Left ventricle myocardium inferior (tissue), 1 donor: ENCODE measurements around the gene ZNF799. TPM values are rescaled to one million over a fixed set of nuclear protein-coding genes. Genes with fewer than 3 reads are reported as not detected.
"Not testable (repeated sequence)": the region's sequence is repeated elsewhere in the genome, so short reads cannot be mapped to it uniquely, and the experiment has no call there.

ENCODE experiments used
- DNase-seq: peaks from one replicate; pipeline ENCODE4 v3.0.0-alpha.2; 2020
- H3K27ac ChIP-seq: fragments of 200-600 bp; replicated peaks from 2 replicates; pipeline ENCODE4 v1.8.0; 2021
- H3K27me3 ChIP-seq: fragments of 200-600 bp; 2 replicates; pipeline ENCODE4 v1.8.0; 2021; ENCODE audit warnings: low read depth
- H3K36me3 ChIP-seq: fragments of 200-600 bp; 2 replicates; pipeline ENCODE4 v1.8.0; 2021
- H3K4me1 ChIP-seq: fragments of 200-600 bp; 2 replicates; pipeline ENCODE4 v1.8.0; 2021
- H3K4me3 ChIP-seq: fragments of 200-600 bp; 2 replicates; pipeline ENCODE4 v1.8.0; 2021; ENCODE audit warnings: mild to moderate bottlenecking, moderate library complexity
- H3K9me3 ChIP-seq: fragments of 200-600 bp; replicated peaks from 2 replicates; pipeline ENCODE4 v1.8.0; 2021
- CTCF ChIP-seq: fragments of 200-600 bp; IDR thresholded peaks from 2 replicates; pipeline ENCODE4 v1.8.0; 2021; ENCODE audit warnings: antibody characterized with exemption, mild to moderate bottlenecking, borderline replicate concordance
- intact Hi-C: fragments of 100-400 bp; cut with micrococcal nuclease; formaldehyde crosslinking; loops from one replicate; pipeline ENCODE4 v1.11.0; 2022
- total RNA-seq: library from RNA; stranded (reverse); fragmentation: NEBNext Ultra II Directional; extraction: Animal tissue kit (Norgen Biotek cat#: 25700); gene quantifications from one replicate; pipeline ENCODE4 v1.2.1, GENCODE V29; 2021
- donor health status: DM: no; HTN: yes; CAD: no; lungs with severe emphysema.

The ZNF799 gene
- total RNA-seq, 1 donor from 2014 or later, result 2.0 TPM

- H3K4me1 ChIP-seq, result no peaks in the 10 kb centered on the region
- no peak for TF ChIP-seq CTCF
- intact Hi-C loops, result no loop called here
- DNase-seq, result no peak
- peaks cover 61% of the 10 kb centered on the region for H3K36me3 ChIP-seq
- no peaks in the 10 kb centered on the region for H3K27me3 ChIP-seq
- no peak overlapping the region for H3K27ac ChIP-seq
- peaks cover 57% of the 10 kb centered on the region for H3K9me3 ChIP-seq
- no peak overlapping the region for H3K4me3 ChIP-seq
Measured at GRCh38 chr19:12380444-12380737, 20.7 kb downstream of the ZNF799 start.

- no peaks in the 10 kb centered on the region for H3K27me3 ChIP-seq
- H3K27ac ChIP-seq, result no peak overlapping the region
- intact Hi-C loops, result no loop called here
- H3K36me3 ChIP-seq, result peaks cover 61% of the 10 kb centered on the region
- DNase-seq, result no peak
- no peak overlapping the region for H3K4me3 ChIP-seq
- no peak for TF ChIP-seq CTCF
- no peaks in the 10 kb centered on the region for H3K4me1 ChIP-seq
- peaks cover 57% of the 10 kb centered on the region for H3K9me3 ChIP-seq
Measured at GRCh38 chr19:12379732-12380443, 21.2 kb downstream of the ZNF799 start.

GRCh38 chr19:12374026-12374425 is 27.0 kb downstream of the ZNF799 start:
- Histone ChIP-seq H3K27me3 (no peaks in the 10 kb centered on the region), H3K27ac (no peak overlapping the region), H3K4me3 (no peak overlapping the region), H3K4me1 (no peaks in the 10 kb centered on the region), H3K9me3 (peaks cover 21% of the 10 kb centered on the region), H3K36me3 (peaks cover 5% of the 10 kb centered on the region)
- intact Hi-C loops, result no loop called here
- no peak for DNase-seq
- no peak for TF ChIP-seq CTCF

- peak within 1 kb of the TSS; percentile 93 for H3K27ac ChIP-seq
- peak; percentile 83 for TF ChIP-seq CTCF
- no peaks in the 10 kb centered on the region for H3K27me3 ChIP-seq
- H3K4me1 ChIP-seq, result peaks cover 27% of the 10 kb centered on the region
- peak within 1 kb of the TSS; percentile 97 for H3K4me3 ChIP-seq
- peak; percentile 97 for DNase-seq
- H3K36me3 ChIP-seq, result no peaks in the 10 kb centered on the region
- no peaks in the 10 kb centered on the region for H3K9me3 ChIP-seq
- intact Hi-C loops, result no loop called here
Measured at GRCh38 chr19:12365236-12366162, 35.6 kb downstream of the ZNF799 start, which contains the start of gene ZNF442. Gene ZNF442, minus strand, starts transcription at chr19:12365683. Its CDS starts 2,052 bp downstream, at chr19:12363631.

- H3K4me1 ChIP-seq, result peaks cover 27% of the 10 kb centered on the region
- intact Hi-C loops, result no loop called here
- H3K9me3 ChIP-seq, result no peaks in the 10 kb centered on the region
- peak overlapping the region; percentile 97 for H3K4me3 ChIP-seq
- no peaks in the 10 kb centered on the region for H3K27me3 ChIP-seq
- DNase-seq, result peak; percentile 15
- peak overlapping the region; percentile 93 for H3K27ac ChIP-seq
- no peaks in the 10 kb centered on the region for H3K36me3 ChIP-seq
- TF ChIP-seq CTCF, result no peak
Measured at GRCh38 chr19:12364391-12365235, 36.5 kb downstream of the ZNF799 start.

- intact Hi-C loops, H3K27me3 ChIP-seq, H3K4me3 ChIP-seq, H3K36me3 ChIP-seq, DNase-seq, H3K9me3 ChIP-seq, H3K27ac ChIP-seq: not testable (repeated sequence)
- H3K4me1 ChIP-seq, result peaks cover 27% of the 10 kb centered on the region
Measured at GRCh38 chr19:12362236-12362635, 38.8 kb downstream of the ZNF799 start.
